Measurements from ENCODE around the gene AK2. TPM values are rescaled to one million over a fixed set of nuclear protein-coding genes. Genes with fewer than 3 reads are reported as not detected.

The AK2 gene
- polyA plus RNA-seq, 2 of the 4 experiments (the other 2 are of a cell fraction): 164 to 178 TPM

GRCh38 chr1:33021567-33022431 is 14.9 kb downstream of the AK2 start:
- Histone ChIP-seq H3K27ac (no peak overlapping the region), H3K4me3 (no peak overlapping the region), H3K4me2 (no peak overlapping the region), H3K9me3 (no peaks in the 10 kb centered on the region), H3K4me1 (no peaks in the 10 kb centered on the region)
- no peak for FAIRE-seq
- WGBS (ENCODE audit: missing lambda C conversion rate): 89% methylated on average over 4 of the region's 4 CpGs
- TF ChIP-seq USF2 (IDR thresholded peaks at IDR 0.05): no peak
- no peak for TF ChIP-seq MAZ (IDR thresholded peaks at IDR 0.05; ENCODE audit: borderline replicate concordance, low read depth, low read length)
- TF ChIP-seq BCL3 (IDR thresholded peaks at IDR 0.05): no peak
- TF ChIP-seq KDM5A (IDR thresholded peaks at IDR 0.05): no peak
- TF ChIP-seq EHMT2 (IDR thresholded peaks at IDR 0.05; ENCODE audit: low read depth): no peak
- TF ChIP-seq ZNF302 (CRISPR knock-in tag; IDR thresholded peaks at IDR 0.05): no peak
- TF ChIP-seq ZC3H11A (IDR thresholded peaks at IDR 0.05): no peak
- TF ChIP-seq POLR2AphosphoS2 (conservative IDR thresholded peaks at IDR 0.05; ENCODE audit: low read length): no peak
- no peak for TF ChIP-seq HES2 (IDR thresholded peaks at IDR 0.05)
- no peak for ATAC-seq
- POLR2A ChIA-PET: no interaction called here
- DNase-seq (ENCODE audit: low read depth in 1 of 2, low spot score in 1 of 2): no peak
- CTCF ChIA-PET: interaction anchor here (0.6 to 2.3 kb wide), 9 partner anchors 12 to 60 kb away, joined by 3 to 10 read pairs (median 3); no protein-coding TSS in a partner anchor

DNA sequence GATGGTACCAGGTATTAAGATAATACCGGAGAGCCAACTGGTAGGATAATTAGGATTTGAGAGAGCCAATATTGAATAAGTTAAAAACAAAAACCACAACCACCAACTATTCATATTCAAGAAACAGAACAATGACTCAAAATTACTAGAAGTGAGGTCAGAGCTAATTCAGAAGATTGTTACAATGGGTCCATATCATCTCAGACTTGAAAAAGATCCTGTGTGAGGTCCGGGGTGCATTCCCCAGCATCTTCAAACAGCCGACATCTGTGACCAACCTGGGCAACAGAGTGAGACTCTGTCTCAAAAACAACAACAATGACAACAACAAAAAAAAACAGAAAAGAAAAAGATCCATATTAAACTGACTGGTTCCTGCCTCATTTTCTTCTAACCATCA is 18.6 kb downstream of the AK2 start:
- POLR2A ChIA-PET: no interaction called here
- Histone ChIP-seq H3K4me3 (no peak overlapping the region), H3K27ac (no peak overlapping the region), H3K4me1 (no peaks in the 10 kb centered on the region), H3K9me3 (no peaks in the 10 kb centered on the region), H3K4me2 (no peak overlapping the region)
- DNase-seq (ENCODE audit: low read depth in 1 of 2, low spot score in 1 of 2) (no peak), FAIRE-seq (no peak), ATAC-seq (no peak)
- CTCF ChIA-PET: no interaction called here
- 96% methylated on average over 3 of the region's 3 CpGs for WGBS (ENCODE audit: missing lambda C conversion rate)
- no peak for TF ChIP-seq POLR2A (IDR thresholded peaks at IDR 0.05; ENCODE audit: low read length)
- TF ChIP-seq, protein P1, sequence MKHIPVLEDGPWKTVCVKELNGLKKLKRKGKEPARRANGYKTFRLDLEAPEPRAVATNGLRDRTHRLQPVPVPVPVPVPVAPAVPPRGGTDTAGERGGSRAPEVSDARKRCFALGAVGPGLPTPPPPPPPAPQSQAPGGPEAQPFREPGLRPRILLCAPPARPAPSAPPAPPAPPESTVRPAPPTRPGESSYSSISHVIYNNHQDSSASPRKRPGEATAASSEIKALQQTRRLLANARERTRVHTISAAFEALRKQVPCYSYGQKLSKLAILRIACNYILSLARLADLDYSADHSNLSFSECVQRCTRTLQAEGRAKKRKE (CRISPR knock-in tag; IDR thresholded peaks at IDR 0.05; ENCODE audit: low read depth): no peak
- no peak for TF ChIP-seq RAD21 (conservative IDR thresholded peaks at IDR 0.05 in 1 of 2, IDR thresholded peaks at IDR 0.05 in 1 of 2)
- no peak for TF ChIP-seq RARB (CRISPR knock-in tag; IDR thresholded peaks at IDR 0.05)
- TF ChIP-seq HOXB13 (CRISPR knock-in tag; IDR thresholded peaks at IDR 0.05; ENCODE audit: low read depth): no peak
- no peak for TF ChIP-seq ESRRA (IDR thresholded peaks at IDR 0.05; ENCODE audit: borderline replicate concordance, low read length)
- TF ChIP-seq, protein P2, sequence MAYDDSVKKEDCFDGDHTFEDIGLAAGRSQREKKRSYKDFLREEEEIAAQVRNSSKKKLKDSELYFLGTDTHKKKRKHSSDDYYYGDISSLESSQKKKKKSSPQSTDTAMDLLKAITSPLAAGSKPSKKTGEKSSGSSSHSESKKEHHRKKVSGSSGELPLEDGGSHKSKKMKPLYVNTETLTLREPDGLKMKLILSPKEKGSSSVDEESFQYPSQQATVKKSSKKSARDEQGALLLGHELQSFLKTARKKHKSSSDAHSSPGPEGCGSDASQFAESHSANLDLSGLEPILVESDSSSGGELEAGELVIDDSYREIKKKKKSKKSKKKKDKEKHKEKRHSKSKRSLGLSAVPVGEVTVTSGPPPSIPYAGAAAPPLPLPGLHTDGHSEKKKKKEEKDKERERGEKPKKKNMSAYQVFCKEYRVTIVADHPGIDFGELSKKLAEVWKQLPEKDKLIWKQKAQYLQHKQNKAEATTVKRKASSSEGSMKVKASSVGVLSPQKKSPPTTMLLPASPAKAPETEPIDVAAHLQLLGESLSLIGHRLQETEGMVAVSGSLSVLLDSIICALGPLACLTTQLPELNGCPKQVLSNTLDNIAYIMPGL (CRISPR knock-in tag; IDR thresholded peaks at IDR 0.05; ENCODE audit: borderline replicate concordance): no peak
- no peak for TF ChIP-seq ZSCAN20 (CRISPR knock-in tag; IDR thresholded peaks at IDR 0.05)
- no peak for TF ChIP-seq TFCP2L1 (CRISPR knock-in tag; IDR thresholded peaks at IDR 0.05)
- TF ChIP-seq CBX8 (IDR thresholded peaks at IDR 0.05): no peak
- TF ChIP-seq KDM5A (IDR thresholded peaks at IDR 0.05): no peak
- TF ChIP-seq MAFK (IDR thresholded peaks at IDR 0.05; ENCODE audit: partially characterized antibody): no peak
- TF ChIP-seq CHD4 (IDR thresholded peaks at IDR 0.05; ENCODE audit: borderline replicate concordance): no peak
- TF ChIP-seq NPAS2 (CRISPR knock-in tag; IDR thresholded peaks at IDR 0.05; ENCODE audit: borderline replicate concordance): no peak
- no peak for TF ChIP-seq HOXB5 (CRISPR knock-in tag; IDR thresholded peaks at IDR 0.05)
- no peak for TF ChIP-seq REST (IDR thresholded peaks at IDR 0.05)
- TF ChIP-seq USF2 (IDR thresholded peaks at IDR 0.05): no peak
- TF ChIP-seq RCOR1 (IDR thresholded peaks at IDR 0.05; ENCODE audit: low read depth, low read length): no peak

All from A549 (cell line).